Measurements from ENCODE around the gene RASSF7. TPM values are rescaled to one million over a fixed set of nuclear protein-coding genes. Genes with fewer than 3 reads are reported as not detected.

Gene RASSF7
- total and polyA plus RNA-seq, 5 donors from 2014 or later, result 23.9 to 34.2 (median 31.4) TPM

DNA sequence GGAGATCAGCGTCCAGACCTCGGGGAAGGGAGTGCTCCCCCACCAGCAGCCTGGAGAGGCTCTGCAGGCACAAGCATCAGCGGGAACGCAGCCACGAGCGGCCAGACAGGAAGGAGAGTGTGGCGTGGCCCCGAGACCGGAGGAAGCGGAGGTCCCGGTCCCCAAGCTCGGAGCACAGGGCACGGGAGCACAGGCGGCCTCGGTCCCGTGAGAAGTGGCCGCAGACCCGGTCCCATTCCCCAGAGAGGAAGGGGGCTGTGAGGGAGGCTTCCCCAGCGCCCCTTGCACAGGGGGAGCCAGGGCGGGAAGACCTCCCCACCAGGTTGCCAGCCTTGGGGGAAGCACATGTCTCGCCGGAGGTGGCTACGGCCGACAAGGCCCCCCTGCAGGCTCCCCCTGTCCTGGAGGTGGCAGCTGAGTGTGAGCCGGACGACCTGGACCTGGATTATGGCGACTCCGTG is 48.1 kb downstream of the RASSF7 start:
- Mint-ChIP-seq H3K4me3 (peak overlapping the region in 1 of 4 donors; percentile 75), H3K4me1 (peaks cover 0 to 11% (median 1%) of the 10 kb centered on the region in 4 donors), H3K27me3 (no peaks in the 10 kb centered on the region), H3K27ac (no peak overlapping the region), H3K9me3 (peaks cover 0 to 2% (median 0%) of the 10 kb centered on the region in 7 donors), H3K36me3 (peaks cover 8% of the 10 kb centered on the region)
- Histone ChIP-seq H3K4me1 (ENCODE audit: control insufficient read depth, insufficient read depth, low read length, poor library complexity, severe bottlenecking) (peaks cover 8% of the 10 kb centered on the region), H3K27me3 (ENCODE audit: control insufficient read depth, insufficient read depth, low read length) (no peaks in the 10 kb centered on the region), H3K9me3 (ENCODE audit: control insufficient read depth in 2 of 2, low read length in 2 of 2) (no peaks in the 10 kb centered on the region), H3K4me3 (ENCODE audit: low read depth, low read length) (no peak overlapping the region), H3K27ac (ENCODE audit: insufficient read depth, low read length, poor library complexity, severe bottlenecking) (no peak overlapping the region), H3K36me3 (ENCODE audit: control insufficient read depth, insufficient read depth, low read length) (peaks cover 73% of the 10 kb centered on the region)
- no peak for ATAC-seq (ENCODE audit: low read depth in 2 of 2)
- DNase-seq, result no peak

DNA sequence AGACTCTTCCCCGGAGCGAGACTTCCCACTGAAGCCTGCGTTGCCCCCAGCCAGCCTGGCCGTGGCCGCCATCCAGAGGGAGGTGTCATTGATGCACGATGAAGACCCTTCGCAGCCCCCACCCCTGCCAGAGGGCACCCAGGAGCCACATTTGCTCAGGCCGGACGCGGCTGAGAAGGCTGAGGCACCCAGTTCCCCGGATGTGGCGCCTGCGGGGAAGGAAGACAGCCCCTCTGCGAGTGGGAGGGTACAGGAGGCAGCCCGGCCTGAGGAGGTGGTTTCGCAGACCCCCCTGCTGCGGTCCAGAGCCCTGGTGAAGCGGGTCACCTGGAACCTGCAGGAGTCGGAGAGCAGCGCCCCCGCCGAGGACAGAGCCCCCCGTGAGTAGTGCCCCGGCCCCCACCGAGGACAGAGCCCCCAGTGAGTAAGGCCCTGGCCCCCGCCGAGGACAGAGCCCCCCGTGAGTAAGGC is 48.6 kb downstream of the RASSF7 start:
- peaks cover 4% of the 10 kb centered on the region for H3K36me3 Mint-ChIP-seq
- no peaks in the 10 kb centered on the region for H3K9me3 ChIP-seq (ENCODE audit: control insufficient read depth in 2 of 2, low read length in 2 of 2)
- H3K27me3 ChIP-seq (ENCODE audit: control insufficient read depth, insufficient read depth, low read length), result no peaks in the 10 kb centered on the region
- H3K27ac Mint-ChIP-seq, result no peak overlapping the region
- H3K27me3 Mint-ChIP-seq, result no peaks in the 10 kb centered on the region
- DNase-seq, result no peak
- no peak for ATAC-seq (ENCODE audit: low read depth in 2 of 2)
- peaks cover 0 to 2% (median 0%) of the 10 kb centered on the region in 7 donors for H3K9me3 Mint-ChIP-seq
- peaks cover 0 to 16% (median 1%) of the 10 kb centered on the region in 4 donors for H3K4me1 Mint-ChIP-seq
- no peak overlapping the region for H3K4me3 ChIP-seq (ENCODE audit: low read depth, low read length)
- peaks cover 68% of the 10 kb centered on the region for H3K36me3 ChIP-seq (ENCODE audit: control insufficient read depth, insufficient read depth, low read length)
- H3K27ac ChIP-seq (ENCODE audit: insufficient read depth, low read length, poor library complexity, severe bottlenecking), result no peak overlapping the region
- peak overlapping the region in 1 of 4 donors; percentile 15 for H3K4me3 Mint-ChIP-seq
- H3K4me1 ChIP-seq (ENCODE audit: control insufficient read depth, insufficient read depth, low read length, poor library complexity, severe bottlenecking), result peaks cover 14% of the 10 kb centered on the region

GRCh38 chr11:610146-610801 is 49.5 kb downstream of the RASSF7 start:
- H3K4me1 Mint-ChIP-seq, result peaks cover 0 to 19% (median 1%) of the 10 kb centered on the region in 4 donors
- no peak overlapping the region for H3K27ac ChIP-seq (ENCODE audit: insufficient read depth, low read length, poor library complexity, severe bottlenecking)

GRCh38 chr11:611001-611996 is 50.5 kb downstream of the RASSF7 start:
- Histone ChIP-seq H3K4me1 (ENCODE audit: control insufficient read depth, insufficient read depth, low read length, poor library complexity, severe bottlenecking) (peaks cover 26% of the 10 kb centered on the region), H3K27ac (ENCODE audit: insufficient read depth, low read length, poor library complexity, severe bottlenecking) (peak overlapping the region; percentile 84), H3K4me3 (ENCODE audit: low read depth, low read length) (no peak overlapping the region), H3K9me3 (ENCODE audit: control insufficient read depth in 2 of 2, low read length in 2 of 2) (no peaks in the 10 kb centered on the region), H3K27me3 (ENCODE audit: control insufficient read depth, insufficient read depth, low read length) (no peaks in the 10 kb centered on the region), H3K36me3 (ENCODE audit: control insufficient read depth, insufficient read depth, low read length) (peaks cover 53% of the 10 kb centered on the region)
- peak overlapping the region in 2 of 3 donors; percentile 84 to 91 for H3K27ac Mint-ChIP-seq
- DNase-seq, result no peak
- H3K9me3 Mint-ChIP-seq, result peaks cover 0 to 2% (median 0%) of the 10 kb centered on the region in 7 donors
- H3K36me3 Mint-ChIP-seq, result peaks cover 4% of the 10 kb centered on the region
- peak overlapping the region in 1 of 4 donors; percentile 25 for H3K4me3 Mint-ChIP-seq
- no peaks in the 10 kb centered on the region for H3K27me3 Mint-ChIP-seq
- H3K4me1 Mint-ChIP-seq, result peaks cover 0 to 26% (median 4%) of the 10 kb centered on the region in 4 donors
- ATAC-seq (ENCODE audit: low read depth in 2 of 2), result no peak

More at GRCh38 chr11:610146-610801, 49.5 kb downstream of the RASSF7 start:
- Mint-ChIP-seq H3K27me3 (no peaks in the 10 kb centered on the region), H3K4me3 (no peak overlapping the region), H3K9me3 (peaks cover 0 to 2% (median 0%) of the 10 kb centered on the region in 7 donors), H3K36me3 (peaks cover 4% of the 10 kb centered on the region), H3K27ac (no peak overlapping the region)
- peaks cover 60% of the 10 kb centered on the region for H3K36me3 ChIP-seq (ENCODE audit: control insufficient read depth, insufficient read depth, low read length)
- H3K4me1 ChIP-seq (ENCODE audit: control insufficient read depth, insufficient read depth, low read length, poor library complexity, severe bottlenecking), result peaks cover 23% of the 10 kb centered on the region
- H3K9me3 ChIP-seq (ENCODE audit: control insufficient read depth in 2 of 2, low read length in 2 of 2), result no peaks in the 10 kb centered on the region
- ATAC-seq (ENCODE audit: low read depth in 2 of 2) (no peak), DNase-seq (no peak)
- H3K4me3 ChIP-seq (ENCODE audit: low read depth, low read length), result no peak overlapping the region
- no peaks in the 10 kb centered on the region for H3K27me3 ChIP-seq (ENCODE audit: control insufficient read depth, insufficient read depth, low read length)

DNA sequence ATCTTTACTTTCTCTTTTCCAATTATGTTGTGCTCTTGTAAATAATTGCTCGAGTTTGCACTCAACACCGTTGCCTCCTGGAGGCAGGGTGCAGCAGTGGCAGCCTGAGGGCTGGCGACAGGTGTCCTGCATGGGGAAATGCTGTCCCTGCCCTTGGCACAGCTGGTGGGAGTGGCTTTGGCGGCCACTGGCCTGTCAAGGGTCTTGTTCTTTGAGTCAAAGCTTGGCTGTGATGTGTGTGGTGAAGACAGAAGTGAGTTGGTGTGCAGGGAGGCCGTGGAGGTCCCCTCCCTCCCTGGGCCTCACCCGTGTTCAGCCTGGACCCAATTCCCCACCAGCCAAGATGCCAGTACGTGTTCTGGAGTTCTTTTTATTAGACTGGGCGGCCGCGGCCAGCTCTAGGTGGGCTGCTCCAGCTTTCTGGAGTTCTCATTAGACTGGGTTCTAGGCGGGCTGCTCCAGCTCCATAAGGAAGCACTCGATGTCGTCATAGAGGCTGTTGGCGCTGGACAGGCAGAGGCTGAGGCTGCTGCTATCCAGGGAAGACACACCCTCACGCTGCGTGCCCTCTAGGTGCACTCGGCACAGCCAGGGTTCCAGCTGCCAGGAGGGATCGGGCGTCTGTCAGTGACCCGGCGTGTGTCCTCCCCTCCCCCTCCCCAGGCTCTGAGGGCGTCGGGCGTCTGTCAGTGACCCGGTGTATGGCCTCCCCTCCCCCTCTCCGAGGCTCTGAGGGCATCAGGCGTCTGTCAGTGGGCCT is 51.6 kb downstream of the RASSF7 start:
- Mint-ChIP-seq H3K9me3 (peaks cover 0 to 2% (median 0%) of the 10 kb centered on the region in 7 donors), H3K36me3 (peaks cover 4% of the 10 kb centered on the region), H3K4me1 (peaks cover 0 to 27% (median 4%) of the 10 kb centered on the region in 4 donors), H3K27me3 (no peaks in the 10 kb centered on the region), H3K27ac (peak overlapping the region; percentile 84 to 91 (median 86)), H3K4me3 (peak overlapping the region; percentile 47 to 85 (median 58))
- peaks cover 42% of the 10 kb centered on the region for H3K36me3 ChIP-seq (ENCODE audit: control insufficient read depth, insufficient read depth, low read length)
- H3K27ac ChIP-seq (ENCODE audit: insufficient read depth, low read length, poor library complexity, severe bottlenecking), result peak overlapping the region; percentile 84
- H3K27me3 ChIP-seq (ENCODE audit: control insufficient read depth, insufficient read depth, low read length), result no peaks in the 10 kb centered on the region
- H3K9me3 ChIP-seq (ENCODE audit: control insufficient read depth in 2 of 2, low read length in 2 of 2), result no peaks in the 10 kb centered on the region
- H3K4me3 ChIP-seq (ENCODE audit: low read depth, low read length), result no peak overlapping the region
- peak in 1 of 3 donors; percentile 39 for DNase-seq
- H3K4me1 ChIP-seq (ENCODE audit: control insufficient read depth, insufficient read depth, low read length, poor library complexity, severe bottlenecking), result peaks cover 30% of the 10 kb centered on the region
- ATAC-seq (ENCODE audit: low read depth in 2 of 2), result no peak

DNA sequence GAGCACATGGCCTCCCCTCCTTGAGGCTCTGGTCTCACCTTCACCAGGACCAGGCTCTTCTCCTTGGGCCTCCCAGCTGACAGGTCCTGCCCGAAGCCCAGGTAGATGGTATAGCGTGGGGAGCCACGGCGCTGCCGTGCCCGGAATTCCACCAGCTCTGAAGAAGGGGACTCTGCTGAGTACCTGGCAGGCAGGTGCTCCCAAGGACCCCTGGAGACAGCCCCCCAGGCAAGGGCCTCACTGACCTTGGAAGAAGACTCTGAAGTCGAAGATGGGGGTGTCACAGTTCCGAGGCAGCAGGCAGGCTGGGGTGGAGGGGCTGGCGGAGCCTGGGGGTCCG is 52.2 kb downstream of the RASSF7 start:
- no peaks in the 10 kb centered on the region for H3K9me3 ChIP-seq (ENCODE audit: control insufficient read depth in 2 of 2, low read length in 2 of 2)
- peak overlapping the region in 2 of 3 donors; percentile 75 to 91 for H3K27ac Mint-ChIP-seq
- peak overlapping the region in 1 of 4 donors; percentile 85 for H3K4me3 Mint-ChIP-seq

More for the DNA sequence above, 52.2 kb downstream of the RASSF7 start:
- Mint-ChIP-seq H3K9me3 (peaks cover 0 to 2% (median 0%) of the 10 kb centered on the region in 7 donors), H3K4me1 (peaks cover 0 to 27% (median 4%) of the 10 kb centered on the region in 4 donors), H3K36me3 (peaks cover 4% of the 10 kb centered on the region), H3K27me3 (no peaks in the 10 kb centered on the region)
- Histone ChIP-seq H3K27ac (ENCODE audit: insufficient read depth, low read length, poor library complexity, severe bottlenecking) (peak overlapping the region; percentile 84), H3K27me3 (ENCODE audit: control insufficient read depth, insufficient read depth, low read length) (no peaks in the 10 kb centered on the region), H3K36me3 (ENCODE audit: control insufficient read depth, insufficient read depth, low read length) (peaks cover 38% of the 10 kb centered on the region), H3K4me3 (ENCODE audit: low read depth, low read length) (no peak overlapping the region), H3K4me1 (ENCODE audit: control insufficient read depth, insufficient read depth, low read length, poor library complexity, severe bottlenecking) (peaks cover 30% of the 10 kb centered on the region)
- ATAC-seq (ENCODE audit: low read depth in 2 of 2), result no peak
- no peak for DNase-seq
